OCI-LY1 (cell line): ENCODE measurements around the gene CATSPER1.
A peak's percentile ranks its signal among the peaks of the same experiment; 100 is the strongest.

Experiments
- H2AFZ ChIP-seq: fragments of 200-600 bp; sonication (generic), shearing (Covaris generic); 2 replicates; pipeline ENCODE4 v1.6.0; 2014; ENCODE audit warnings: antibody characterized with exemption, mild to moderate bottlenecking, low read length
- H3F3A ChIP-seq: fragments of 200-600 bp; sonication (generic), shearing (Covaris generic); 2 replicates; pipeline ENCODE4 v1.6.0; 2014; ENCODE audit warnings: mild to moderate bottlenecking, antibody characterized with exemption, low read length, moderate library complexity; ENCODE audit not compliant: insufficient read depth
- H3K27ac ChIP-seq: fragments of 200-600 bp; sonication (generic); 2 replicates; pipeline ENCODE4 v1.5.1; 2014; ENCODE audit warnings: low read length, mixed run types, mild to moderate bottlenecking, low read depth; ENCODE audit not compliant: poor library complexity, severe bottlenecking
- H3K27me3 ChIP-seq: fragments of 200-600 bp; sonication (generic); 2 replicates; pipeline ENCODE4 v1.6.0; 2014; ENCODE audit warnings: antibody characterized with exemption, mild to moderate bottlenecking, low read length, moderate library complexity; ENCODE audit not compliant: insufficient read depth
- H3K36me3 ChIP-seq: fragments of 200-600 bp; sonication (generic); 2 replicates; pipeline ENCODE4 v1.6.1; 2014; ENCODE audit warnings: mild to moderate bottlenecking, antibody characterized with exemption, low read length, moderate library complexity, mixed read lengths; ENCODE audit not compliant: insufficient read depth
- H3K4me1 ChIP-seq: fragments of 200-600 bp; sonication (generic); 2 replicates; pipeline ENCODE4 v1.5.1; 2014; ENCODE audit warnings: mild to moderate bottlenecking, low read length, moderate library complexity; ENCODE audit not compliant: insufficient read depth, severe bottlenecking
- H3K4me2 ChIP-seq: fragments of 200-600 bp; sonication (generic), shearing (Covaris generic); 2 replicates; pipeline ENCODE4 v1.6.1; 2014; ENCODE audit warnings: low read length
- H3K4me3 ChIP-seq: fragments of 200-600 bp; sonication (generic); 2 replicates; pipeline ENCODE4 v1.5.1; 2014; ENCODE audit warnings: low read length, low read depth, mild to moderate bottlenecking, mixed read lengths; ENCODE audit not compliant: poor library complexity, severe bottlenecking
- H3K79me2 ChIP-seq: fragments of 200-600 bp; shearing (Covaris generic); 2 replicates; pipeline ENCODE4 v1.6.1; 2016; ENCODE audit warnings: mixed run types, low read length, mixed read lengths; ENCODE audit not compliant: insufficient read depth
- H3K9ac ChIP-seq: fragments of 200-600 bp; sonication (generic), shearing (Covaris generic); 2 replicates; pipeline ENCODE4 v1.6.1; 2014; ENCODE audit warnings: mild to moderate bottlenecking, low read length, mixed read lengths
- H3K9me2 ChIP-seq: fragments of 200-600 bp; sonication (generic), shearing (Covaris generic); 2 replicates; pipeline ENCODE4 v1.6.1; 2014; ENCODE audit warnings: low read depth, mild to moderate bottlenecking, low read length, mixed read lengths
- H3K9me3 ChIP-seq: fragments of 200-600 bp; shearing (Covaris generic); 2 replicates; pipeline ENCODE4 v1.6.1; 2014; ENCODE audit warnings: low read length, mixed read lengths
- H4K20me1 ChIP-seq: fragments of 200-600 bp; sonication (generic), shearing (Covaris generic); 2 replicates; pipeline ENCODE4 v1.6.0; 2016; ENCODE audit warnings: mild to moderate bottlenecking, low read length; ENCODE audit not compliant: insufficient read depth
- CTCF ChIP-seq: fragments of 200-600 bp; sonication (generic), shearing (Covaris generic); IDR thresholded peaks from 2 replicates; pipeline ENCODE4 v1.5.1; 2017; ENCODE audit warnings: mild to moderate bottlenecking, antibody characterized with exemption, low read length, moderate library complexity, mixed read lengths
- EZH2 ChIP-seq: fragments of 200-600 bp; sonication (generic), shearing (Covaris generic); IDR thresholded peaks from 2 replicates; pipeline ENCODE4 v1.8.0; 2017; ENCODE audit warnings: borderline replicate concordance, mixed run types, mild to moderate bottlenecking, antibody characterized with exemption, low read length, moderate library complexity, mixed read lengths

Gene CATSPER1

DNA sequence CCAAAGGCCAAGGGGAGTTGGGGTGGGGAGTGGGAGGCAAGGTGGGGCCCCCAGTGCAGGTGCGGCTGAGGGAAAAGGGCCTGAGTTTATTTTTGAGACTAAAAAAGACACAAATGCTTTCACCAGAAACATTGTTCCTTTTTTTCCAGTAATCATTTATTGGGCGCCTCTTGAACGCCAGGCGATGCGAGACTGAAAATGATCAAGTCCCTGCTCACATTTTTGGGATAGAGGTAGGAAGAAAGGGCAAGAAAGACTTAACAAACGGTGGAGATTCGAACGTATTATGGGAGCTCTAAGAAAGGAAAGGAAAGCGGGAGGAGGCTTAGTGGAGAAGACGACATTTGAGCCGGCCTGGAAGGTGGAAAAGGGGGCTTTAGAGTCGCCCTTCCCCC is 25.1 kb upstream of the CATSPER1 start:
- TF ChIP-seq CTCF (no peak), EZH2 (no peak)
- Histone ChIP-seq H3K4me1 (peaks cover 25% of the 10 kb centered on the region), H3K4me2 (peak overlapping the region; percentile 88), H3K79me2 (peaks cover 16% of the 10 kb centered on the region), H3K27ac (peak overlapping the region; percentile 27), H3K9me2 (no peaks in the 10 kb centered on the region), H4K20me1 (no peaks in the 10 kb centered on the region), H3K36me3 (peaks cover 29% of the 10 kb centered on the region), H3K27me3 (no peaks in the 10 kb centered on the region), H3K9me3 (no peaks in the 10 kb centered on the region), H3K9ac (peak overlapping the region; percentile 73), H3F3A (no peaks in the 10 kb centered on the region), H2AFZ (no peak overlapping the region), H3K4me3 (peak overlapping the region; percentile 91)

GRCh38 chr11:66050581-66051231 is 24.4 kb upstream of the CATSPER1 start:
- peaks cover 16% of the 10 kb centered on the region for H3K79me2 ChIP-seq
- H3K9ac ChIP-seq = peak overlapping the region; percentile 73; the same call in 1 of the 2 replicates
- no peaks in the 10 kb centered on the region for H3K9me2 ChIP-seq
- no peaks in the 10 kb centered on the region for H4K20me1 ChIP-seq
- peaks cover 5% of the 10 kb centered on the region; the same call in 1 of the 2 replicates for H3K27me3 ChIP-seq
- TF ChIP-seq EZH2 (no peak), CTCF (no peak)
- H3K9me3 ChIP-seq = no peaks in the 10 kb centered on the region
- H3F3A ChIP-seq = no peaks in the 10 kb centered on the region
- peak overlapping the region; percentile 91 for H3K4me3 ChIP-seq
- H2AFZ ChIP-seq = no peak overlapping the region
- peaks cover 25% of the 10 kb centered on the region for H3K4me1 ChIP-seq
- peak overlapping the region; percentile 88; the same call in 1 of the 2 replicates for H3K4me2 ChIP-seq
- peaks cover 22% of the 10 kb centered on the region for H3K36me3 ChIP-seq
- no peak overlapping the region for H3K27ac ChIP-seq

GRCh38 chr11:66048547-66049323 is 22.5 kb upstream of the CATSPER1 start, which contains the start of gene GAL3ST3:
TSS of gene GAL3ST3 (minus strand) at chr11:66049161. CDS start at chr11:66045415, 3,746 bp downstream.
- Histone ChIP-seq H3K4me1 (peaks cover 35% of the 10 kb centered on the region), H3K27ac (no peak within 1 kb of the TSS), H3F3A (no peaks in the 10 kb centered on the region), H3K36me3 (peaks cover 5% of the 10 kb centered on the region; the same call in 1 of the 2 replicates), H3K9ac (no peak within 1 kb of the TSS), H4K20me1 (no peaks in the 10 kb centered on the region), H2AFZ (no peak within 1 kb of the TSS), H3K9me2 (no peaks in the 10 kb centered on the region), H3K4me2 (no peak within 1 kb of the TSS; the same call in 1 of the 2 replicates), H3K4me3 (no peak within 1 kb of the TSS), H3K9me3 (no peaks in the 10 kb centered on the region), H3K27me3 (peaks cover 5% of the 10 kb centered on the region; the same call in 1 of the 2 replicates), H3K79me2 (peaks cover 15% of the 10 kb centered on the region)
- TF ChIP-seq CTCF (no peak), EZH2 (no peak)
